ENCODE measurements around the gene STARD3.
"Not testable (repeated sequence)": the region's sequence is repeated elsewhere in the genome, so short reads cannot be mapped to it uniquely, and the experiment has no call there.

The STARD3 gene

DNA sequence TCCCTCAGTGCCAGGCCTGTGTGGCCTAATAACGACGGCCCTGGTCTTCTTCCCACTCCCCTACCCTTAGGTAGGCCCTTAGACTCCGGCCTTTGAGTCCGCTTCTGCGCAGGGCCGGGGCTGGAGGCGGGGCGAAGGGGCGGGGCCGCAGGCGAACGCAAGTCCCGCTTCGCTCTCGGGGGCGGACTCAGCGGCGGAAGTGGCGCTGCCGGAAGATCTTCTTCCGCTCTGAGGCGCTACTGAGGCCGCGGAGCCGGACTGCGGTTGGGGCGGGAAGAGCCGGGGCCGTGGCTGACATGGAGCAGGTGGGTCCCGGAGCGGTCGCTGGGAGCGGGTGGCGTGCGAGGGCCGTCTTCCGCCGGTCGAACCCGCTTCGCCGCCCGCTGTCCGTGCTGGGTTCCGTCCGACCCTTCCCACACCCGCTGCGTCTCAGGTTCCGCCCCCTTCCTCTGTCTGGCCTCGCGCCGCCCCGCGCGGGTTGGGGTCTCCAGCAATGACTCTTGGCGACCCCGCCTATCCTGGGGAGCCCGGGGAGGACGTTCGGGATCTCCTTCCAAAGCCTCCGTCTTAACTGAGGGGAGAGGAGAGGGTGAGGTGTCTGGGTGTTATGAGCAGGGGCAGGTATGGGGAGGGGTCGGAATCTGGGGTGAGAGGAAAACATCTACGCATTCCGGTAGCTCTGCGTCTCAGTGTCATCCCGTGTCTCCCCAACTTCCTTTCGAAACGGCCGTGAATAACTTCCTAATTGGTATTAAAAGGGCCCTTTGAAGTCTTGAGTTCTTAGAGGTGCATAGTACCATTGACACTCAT lies at the start of gene STARD3:
Gene STARD3 (plus strand): TSS at position 218 of the 810 bp plus-strand sequence. CDS start 16,388 bp downstream, outside the sequence.
- peak; percentile 76 to 81 (median 77) for DNase-seq (ENCODE audit: low read depth in 2 of 3, low spot score in 2 of 3)

DNA sequence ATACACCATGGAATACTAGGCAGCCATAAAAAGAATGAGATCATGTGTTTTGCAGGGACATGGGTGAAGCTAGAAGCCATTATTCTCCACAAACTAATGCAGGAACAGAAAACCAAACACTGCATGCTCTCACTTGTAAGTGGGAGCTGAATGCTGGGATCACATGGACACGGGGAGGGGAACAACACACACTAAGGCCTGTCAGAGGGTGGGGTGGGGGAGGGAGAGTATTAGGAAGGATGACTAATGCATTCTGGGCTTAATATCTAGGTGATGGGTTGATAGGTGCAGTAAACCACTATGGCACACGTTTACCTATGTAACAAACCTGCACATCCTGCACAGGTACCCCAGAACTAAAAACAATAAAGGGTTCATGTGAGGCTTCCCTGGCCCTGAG lies 46.8 kb upstream of the STARD3 start:
- DNase-seq (ENCODE audit: low read depth in 2 of 3, low spot score in 2 of 3) = not testable (repeated sequence)

DNA sequence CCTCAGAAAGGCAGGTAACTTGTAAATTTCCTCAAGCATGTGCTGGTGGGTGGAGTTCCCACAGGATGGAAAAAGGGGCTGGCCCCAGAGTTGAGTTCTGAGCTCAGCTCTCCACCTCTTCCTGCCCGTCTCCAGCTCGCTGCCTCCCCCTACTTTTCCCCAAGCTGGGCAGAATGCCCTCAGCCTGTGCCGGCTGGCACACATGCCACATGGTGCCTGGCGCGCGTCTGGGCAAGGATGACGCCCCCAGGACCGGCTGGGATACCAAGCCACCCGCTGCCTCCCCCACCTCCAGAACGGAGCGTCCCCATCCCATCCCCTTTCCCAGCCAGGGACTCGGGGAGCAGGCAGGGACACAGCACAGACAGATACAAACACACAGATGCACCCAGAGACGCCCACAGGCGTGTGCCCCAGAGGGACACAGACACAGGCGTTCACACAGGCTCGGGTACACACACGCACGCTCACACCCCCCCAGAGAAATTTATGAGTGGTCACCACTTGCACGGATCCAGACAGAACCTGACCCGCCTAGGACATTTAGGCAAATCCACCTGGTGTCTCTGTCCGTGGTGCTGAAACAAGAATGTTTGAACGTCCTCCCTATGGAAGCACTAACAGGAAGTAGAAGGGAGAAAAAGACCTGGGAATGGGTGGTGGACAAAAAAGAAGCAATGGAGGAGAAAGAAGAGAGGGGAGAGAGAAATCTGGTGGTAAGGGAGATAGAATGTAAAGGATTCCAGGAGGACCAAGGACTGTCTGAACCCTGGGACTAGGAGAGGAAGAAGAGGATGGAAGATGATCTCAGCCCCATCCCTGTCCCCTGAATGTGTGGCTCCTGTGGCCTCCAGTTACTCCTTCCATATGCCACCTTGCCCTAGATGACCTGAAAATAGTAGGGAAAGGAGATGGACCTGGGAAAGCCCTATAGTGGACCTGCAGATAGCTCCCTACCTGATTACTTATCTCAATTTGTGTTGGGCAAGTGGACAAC lies 44.7 kb upstream of the STARD3 start:
- no peak for DNase-seq (ENCODE audit: low read depth in 2 of 3, low spot score in 2 of 3)

DNA sequence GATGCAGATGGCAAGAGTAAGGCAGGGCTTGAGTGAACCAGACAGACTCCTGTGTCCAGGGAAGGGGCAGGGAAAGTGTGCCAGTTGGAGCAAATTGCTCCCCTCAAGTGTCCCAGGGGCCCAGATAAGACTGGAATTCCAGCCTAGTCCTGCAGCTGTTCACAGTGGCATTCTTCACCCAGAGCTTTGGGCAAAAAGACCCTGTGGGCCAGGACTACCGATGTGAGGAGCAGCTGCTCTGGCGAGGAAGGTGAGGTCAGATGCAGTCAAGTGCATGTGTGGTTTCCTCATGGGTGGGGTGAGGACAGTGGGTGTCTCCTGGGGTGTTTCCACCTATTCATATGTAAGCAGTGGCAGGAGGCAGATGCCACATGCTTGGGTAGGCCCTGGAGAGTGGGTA lies 43.6 kb upstream of the STARD3 start:
- no peak for DNase-seq (ENCODE audit: low read depth in 2 of 3, low spot score in 2 of 3)

DNA sequence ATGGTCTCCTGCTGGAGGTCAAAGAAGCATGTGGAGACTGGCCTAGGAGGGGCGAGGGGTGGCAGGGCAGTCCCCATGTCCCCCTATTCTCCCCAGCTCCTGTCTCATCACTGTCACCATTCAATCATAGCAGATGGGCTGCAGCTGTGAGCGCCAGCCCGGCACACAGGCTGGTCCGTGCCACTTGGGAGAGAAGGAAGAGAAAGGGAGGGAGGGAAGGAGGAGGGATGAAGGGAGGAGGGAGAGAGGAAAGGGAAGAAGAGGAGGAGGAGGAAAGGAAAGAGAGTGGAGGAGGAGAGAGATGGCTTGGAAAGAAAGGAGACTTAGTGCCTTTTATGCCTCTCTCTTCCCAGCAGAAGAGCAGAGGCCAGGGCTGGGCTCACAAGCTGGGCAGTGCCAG lies 41.6 kb upstream of the STARD3 start:
- DNase-seq (ENCODE audit: low read depth in 2 of 3, low spot score in 2 of 3) = no peak

DNA sequence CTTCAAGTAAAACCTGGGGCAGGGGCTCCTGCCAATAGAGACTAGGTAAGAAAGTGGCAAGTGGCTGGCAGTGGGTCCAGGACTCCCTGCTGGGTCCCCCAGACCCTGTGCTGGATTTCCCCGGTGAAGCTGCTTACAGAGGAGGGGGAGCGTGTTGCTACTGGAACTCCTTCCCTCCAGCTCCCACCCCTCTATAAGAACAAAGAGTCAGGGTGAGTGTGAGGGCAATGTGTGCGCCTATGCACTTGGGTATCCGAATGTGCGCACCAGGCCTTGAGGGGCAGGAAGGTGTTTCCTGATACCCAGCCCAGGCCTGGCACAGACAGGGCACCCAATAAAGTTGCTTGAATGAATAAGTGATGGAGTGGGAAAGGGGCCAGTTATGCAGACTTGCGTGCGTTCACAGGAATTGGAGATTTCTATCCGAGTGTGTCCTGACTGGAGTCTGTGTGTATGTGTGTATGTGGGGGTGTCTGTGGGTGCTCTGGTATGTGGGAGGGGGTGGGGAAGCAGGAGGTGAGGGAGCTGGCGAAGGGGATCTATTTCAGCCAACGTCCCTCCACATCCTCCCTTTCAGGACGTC lies 40.9 kb upstream of the STARD3 start:
- DNase-seq (ENCODE audit: low read depth in 2 of 3, low spot score in 2 of 3) = no peak

DNA sequence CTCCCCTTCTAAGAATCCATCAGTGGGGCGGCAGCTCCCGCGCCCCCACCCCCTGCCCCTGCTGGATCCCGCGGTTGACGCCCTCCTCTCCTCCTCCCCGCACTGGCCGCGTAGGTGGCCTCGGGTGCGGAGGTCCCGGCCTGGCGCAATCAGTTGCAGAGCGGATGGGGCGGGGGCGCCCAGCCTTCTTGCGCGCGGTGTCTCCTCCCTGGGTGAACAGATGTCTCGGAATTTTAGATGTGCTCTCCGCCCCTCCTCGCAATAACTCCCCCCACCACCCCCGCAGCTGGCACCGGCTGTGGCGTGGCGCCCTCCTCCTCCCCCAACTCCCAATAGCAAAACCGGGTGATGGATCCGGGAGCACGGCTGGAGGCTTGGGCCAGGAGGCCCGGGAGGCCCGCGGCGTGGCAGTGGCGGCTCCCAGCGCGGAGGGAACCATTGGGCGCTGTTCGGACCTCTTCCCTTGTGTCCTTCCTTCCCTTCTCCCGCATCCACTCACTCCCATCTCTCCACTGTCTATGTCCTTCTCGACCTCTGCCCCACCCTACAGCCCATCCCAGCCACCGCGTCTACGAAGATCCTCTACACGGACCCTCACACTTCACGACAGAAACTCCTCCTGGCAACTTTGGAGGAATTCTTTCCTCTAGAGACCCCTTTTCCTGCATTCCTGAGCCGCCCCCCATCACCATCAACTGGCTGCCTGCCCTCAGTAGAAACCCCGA lies 40.2 kb upstream of the STARD3 start:
- no peak for DNase-seq (ENCODE audit: low read depth in 2 of 3, low spot score in 2 of 3)

DNA sequence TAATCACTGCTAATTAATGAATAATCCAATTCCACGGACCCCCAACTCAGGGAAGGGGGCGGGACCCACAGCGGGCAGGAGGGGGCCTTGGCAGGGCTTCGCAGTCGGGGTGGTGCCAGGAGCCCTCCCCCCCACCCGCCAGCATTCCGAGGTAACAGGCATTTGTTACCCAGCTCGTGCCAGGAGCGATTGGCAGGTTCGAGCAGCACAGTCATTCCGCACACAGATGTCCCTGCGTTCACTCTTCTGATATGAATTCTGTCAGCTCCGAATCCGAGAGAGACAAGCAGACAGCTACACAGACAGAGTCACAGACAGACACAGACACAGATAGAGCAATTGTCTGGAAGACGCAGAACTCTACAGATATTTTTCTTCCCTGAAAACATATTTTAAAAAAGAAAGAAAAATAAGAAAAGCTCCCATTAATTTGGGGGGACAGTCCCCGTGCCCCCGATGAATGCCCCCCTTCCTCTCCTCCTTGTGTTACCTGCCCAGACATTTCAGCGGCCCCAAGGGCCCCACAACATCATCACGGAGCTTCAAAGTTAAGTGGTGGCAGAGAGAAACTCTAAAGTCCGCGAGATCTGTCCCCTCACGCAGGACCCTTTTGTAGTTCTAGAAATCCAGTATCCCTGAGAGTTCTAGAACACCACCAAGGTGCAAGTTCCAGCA lies 39.4 kb upstream of the STARD3 start:
- no peak for DNase-seq (ENCODE audit: low read depth in 2 of 3, low spot score in 2 of 3)

DNA sequence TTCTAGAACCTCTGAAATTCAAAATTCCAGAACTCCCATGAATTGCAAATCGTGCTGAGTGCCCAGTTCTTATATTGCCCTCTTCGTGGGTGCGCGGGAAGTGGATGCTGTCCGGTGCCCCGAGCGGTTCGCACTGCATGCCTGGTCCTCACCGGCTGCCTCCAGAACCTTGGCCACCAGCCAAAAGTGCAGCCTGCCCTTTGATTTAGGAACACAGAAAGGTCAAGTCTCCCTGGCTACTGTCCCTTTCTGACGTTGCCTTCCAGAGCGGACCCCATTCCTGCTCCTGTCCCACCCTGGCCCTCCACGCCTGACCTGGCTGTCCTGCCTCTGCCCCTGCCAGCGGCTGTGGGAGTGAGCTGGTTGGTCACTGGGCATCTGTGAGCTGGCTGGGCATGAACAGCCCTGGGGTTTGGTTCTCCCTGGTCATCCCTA lies 38.9 kb upstream of the STARD3 start:
- no peak for DNase-seq (ENCODE audit: low read depth in 2 of 3, low spot score in 2 of 3)

DNA sequence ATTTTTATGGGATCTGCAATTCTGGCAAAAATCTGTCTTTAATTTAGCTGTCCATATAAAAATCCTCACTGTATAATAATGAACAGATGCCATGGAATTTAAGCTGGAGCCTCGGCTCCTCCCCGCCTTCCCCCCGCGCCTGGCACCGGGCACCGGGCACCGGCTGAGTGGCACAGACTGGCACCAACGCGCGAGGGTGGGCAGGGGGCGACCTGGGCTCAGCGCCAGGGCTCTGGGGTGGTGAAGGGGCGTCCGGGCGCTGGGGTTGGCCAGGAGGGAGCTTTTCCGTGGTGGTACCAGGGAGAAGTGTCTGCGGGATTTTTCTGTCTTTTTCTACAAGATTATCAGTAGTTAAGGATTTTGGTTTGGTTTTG lies 38.3 kb upstream of the STARD3 start:
- no peak for DNase-seq (ENCODE audit: low read depth in 2 of 3, low spot score in 2 of 3)

DNA sequence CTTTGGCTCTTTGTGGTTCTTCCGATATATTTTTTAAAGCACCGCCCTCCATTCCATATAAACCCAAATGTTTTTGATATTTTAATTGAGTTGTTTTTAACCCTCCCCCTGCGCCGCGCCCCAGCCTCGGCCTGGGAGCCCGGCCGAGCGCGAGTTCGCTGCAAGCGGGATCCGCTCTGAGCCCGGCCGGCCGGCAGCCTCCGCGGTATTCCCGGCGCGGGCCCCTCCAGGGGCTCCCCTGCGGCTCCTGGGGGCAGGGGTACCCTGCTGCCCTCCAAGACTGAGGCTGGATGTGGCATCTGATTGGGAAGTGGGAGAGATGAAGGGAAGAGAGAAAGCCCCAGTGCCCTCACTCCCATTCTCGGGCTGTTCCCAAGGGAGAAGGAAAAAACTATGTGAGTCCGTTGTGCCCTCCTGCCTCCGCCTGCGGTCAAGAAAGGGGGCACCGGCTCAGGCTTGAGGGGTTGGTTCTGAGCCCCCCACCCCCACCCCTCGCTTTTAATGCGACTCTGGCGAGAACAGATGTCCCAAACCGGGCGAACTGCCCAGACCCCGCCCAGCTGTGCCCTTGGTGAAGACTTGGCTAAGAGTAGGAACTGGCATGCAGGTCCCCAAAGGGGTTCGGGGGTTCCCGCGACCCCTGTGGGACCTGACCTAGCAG lies 37.8 kb upstream of the STARD3 start:
- DNase-seq (ENCODE audit: low read depth in 2 of 3, low spot score in 2 of 3) = no peak

DNA sequence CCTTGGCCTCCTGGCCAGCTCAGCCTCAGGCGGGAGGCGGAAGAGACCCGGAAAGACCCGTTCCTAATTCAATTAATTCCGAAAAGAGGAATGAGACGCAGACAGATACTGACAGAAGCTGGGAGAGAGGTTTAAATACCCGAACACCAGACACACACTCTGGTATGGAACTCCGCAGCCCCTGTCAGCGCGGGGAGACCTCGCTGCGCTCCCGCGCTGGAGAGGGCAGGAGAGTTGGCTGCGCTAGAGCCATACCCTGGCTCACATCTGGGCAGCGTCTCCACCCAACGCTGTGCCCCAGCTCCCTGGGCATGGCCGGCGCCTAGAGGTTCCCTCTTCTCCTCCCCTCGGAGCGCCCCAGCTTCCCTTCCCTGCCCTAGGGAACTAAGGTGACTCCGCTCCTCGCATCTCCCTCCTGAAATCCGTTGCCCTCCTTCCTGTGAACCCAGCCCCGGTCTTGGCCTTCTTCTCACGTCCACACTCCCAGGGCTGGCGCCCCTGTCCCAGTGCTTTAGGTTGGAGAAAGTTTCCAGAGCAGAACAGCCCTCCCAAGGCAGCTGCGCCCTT lies 37.2 kb upstream of the STARD3 start:
- DNase-seq (ENCODE audit: low read depth in 2 of 3, low spot score in 2 of 3) = no peak

DNA sequence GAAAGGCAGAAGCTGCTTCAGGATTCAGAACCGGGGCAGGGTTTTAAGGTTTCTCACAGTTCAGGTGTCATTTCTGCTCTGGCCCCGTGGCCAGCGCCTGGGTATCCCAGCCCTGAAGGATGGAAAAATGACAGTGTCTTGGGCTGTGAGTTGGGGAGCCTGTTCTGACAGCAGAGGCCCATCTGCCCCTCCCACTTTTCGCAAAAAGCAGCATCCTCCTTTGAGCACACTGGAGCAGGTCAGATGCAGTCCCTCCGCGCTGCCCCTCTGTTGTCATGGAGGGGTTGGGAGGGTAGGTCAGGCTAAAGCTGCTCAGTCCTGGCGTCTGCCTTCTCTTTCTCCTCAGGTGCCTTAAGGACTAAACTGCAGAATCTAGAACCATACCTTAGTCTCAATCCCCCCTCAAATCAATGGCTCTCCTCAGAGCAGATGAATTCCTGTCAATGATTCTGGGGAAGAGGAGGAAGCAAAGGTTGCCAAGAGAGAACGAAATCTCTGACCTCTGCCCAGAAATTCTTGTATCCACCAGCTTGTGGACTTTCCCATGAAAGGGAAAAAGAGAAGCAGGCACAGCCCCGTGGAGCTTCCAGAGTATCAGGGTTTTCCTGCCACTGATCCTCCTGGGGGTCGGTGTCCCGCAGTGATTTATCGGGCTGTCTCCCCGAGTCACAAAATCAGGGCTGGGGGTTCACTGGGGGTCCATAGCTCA lies 36.5 kb upstream of the STARD3 start:
- no peak for DNase-seq (ENCODE audit: low read depth in 2 of 3, low spot score in 2 of 3)

DNA sequence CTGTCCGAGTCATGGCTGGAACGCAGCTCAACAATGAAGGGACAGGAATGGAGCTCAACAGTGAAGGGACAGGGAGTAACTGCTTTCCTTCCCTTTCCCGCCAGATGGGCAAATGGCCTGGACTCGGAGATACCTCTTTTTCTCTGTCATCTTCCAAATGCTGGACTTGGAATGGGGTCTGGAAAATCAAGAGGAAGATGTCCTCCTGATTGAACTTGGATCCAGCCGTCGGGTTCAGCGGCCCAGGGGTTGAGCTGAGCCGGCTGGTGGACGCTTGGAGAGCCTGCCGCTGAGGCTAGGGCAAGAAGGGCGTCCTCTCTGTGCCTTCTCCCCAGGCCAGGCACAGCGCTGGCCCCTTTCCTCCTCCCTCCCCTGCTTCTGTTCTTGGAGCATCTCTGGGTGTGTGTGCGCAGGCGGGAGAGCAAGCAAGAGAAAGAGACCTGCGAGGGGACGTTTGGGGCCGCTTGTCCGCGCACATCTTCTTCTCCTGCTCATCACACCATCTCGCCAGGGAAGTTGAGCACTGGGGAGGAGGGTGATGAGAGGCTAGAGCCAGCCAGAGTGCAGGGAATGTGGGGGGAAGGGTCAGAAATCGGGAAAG lies 35.8 kb upstream of the STARD3 start:
- no peak for DNase-seq (ENCODE audit: low read depth in 2 of 3, low spot score in 2 of 3)

DNA sequence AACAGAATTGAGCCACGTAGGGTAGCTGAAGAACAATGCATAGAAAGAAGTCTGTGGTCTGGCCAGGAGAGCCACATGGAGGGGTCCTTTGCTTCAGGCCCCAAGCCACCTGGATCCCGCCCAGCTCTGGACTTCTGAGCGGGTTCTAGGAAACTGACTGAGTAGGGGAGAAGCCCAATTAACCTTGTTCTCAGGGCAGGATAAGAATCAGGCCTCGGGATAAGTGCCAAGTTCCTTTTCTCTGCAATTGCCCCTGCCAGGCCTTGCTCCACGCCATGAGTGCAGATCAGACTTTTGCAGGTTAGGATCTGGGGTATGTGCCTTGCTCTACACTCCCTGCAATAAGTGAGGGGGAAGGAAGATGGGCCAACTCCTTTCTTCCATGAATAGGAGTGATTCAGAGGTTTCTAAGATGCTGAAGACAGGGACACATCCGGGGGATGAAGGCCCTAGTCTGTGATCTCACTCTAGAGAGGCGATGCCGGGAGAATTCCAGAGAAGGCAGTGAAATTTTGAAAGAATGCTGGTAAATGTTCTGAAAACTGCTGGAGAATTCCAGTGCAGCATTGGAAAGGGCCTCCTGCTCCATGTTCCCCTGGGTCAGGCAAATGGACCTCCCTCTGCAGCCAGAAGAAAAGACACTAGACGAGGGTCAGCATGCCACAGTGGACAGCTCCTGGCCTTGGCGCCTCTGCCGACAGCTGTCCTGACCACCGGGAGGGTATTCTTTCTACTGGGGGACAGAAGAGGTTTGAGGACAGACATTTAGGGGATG lies 35.0 kb upstream of the STARD3 start:
- no peak for DNase-seq (ENCODE audit: low read depth in 2 of 3, low spot score in 2 of 3)

DNA sequence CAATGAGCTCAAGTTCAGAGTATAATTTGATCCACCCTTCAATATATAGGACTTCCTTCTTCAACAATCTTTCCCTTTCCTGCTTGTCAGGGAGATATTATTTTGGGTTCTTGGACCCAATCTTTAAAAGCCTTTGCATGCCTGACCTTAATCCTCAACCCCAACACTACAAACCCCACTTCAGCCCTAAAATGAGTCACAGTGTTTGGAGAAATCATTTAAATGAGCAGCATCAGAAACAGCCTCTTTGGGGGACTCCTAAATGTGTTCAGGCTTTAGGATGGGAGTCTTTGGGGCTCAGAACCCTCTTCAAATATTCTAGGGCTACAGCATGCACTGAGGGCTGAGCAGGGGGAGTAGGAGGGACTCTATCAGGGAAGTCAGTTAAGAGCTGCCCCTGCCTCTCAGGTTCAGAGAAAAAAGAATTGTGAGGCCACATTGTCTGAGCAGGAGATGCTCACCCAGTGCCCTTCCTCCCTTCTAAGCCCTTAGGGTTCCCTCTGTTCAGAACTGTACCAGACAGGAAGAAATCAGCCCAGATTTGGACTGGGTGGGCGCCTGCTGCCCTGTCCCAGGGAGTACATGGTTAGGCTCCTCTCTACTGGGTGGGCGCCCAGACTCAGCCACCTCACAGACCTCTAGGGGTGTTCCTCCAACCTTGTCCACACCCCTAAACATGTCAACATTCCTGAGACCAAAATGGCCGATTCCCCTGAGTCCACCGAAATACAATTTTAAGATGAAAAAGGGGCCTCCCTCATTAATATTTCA lies 34.2 kb upstream of the STARD3 start:
- no peak for DNase-seq (ENCODE audit: low read depth in 2 of 3, low spot score in 2 of 3)

Measured in activated CD8-positive, alpha-beta memory T cell treated with anti-CD3 and anti-CD28 coated beads for 48 hours (primary cell).